ENCODE data around the gene TMEM9. TPM values are rescaled to one million over a fixed set of nuclear protein-coding genes. Genes with fewer than 3 reads are reported as not detected.
"Not testable (repeated sequence)": the region's sequence is repeated elsewhere in the genome, so short reads cannot be mapped to it uniquely, and the experiment has no call there.

Gene TMEM9
- total RNA-seq, 1 experiment from 2014 or later: 475 TPM

GRCh38 chr1:201178718-201179117, 24.4 kb upstream of the TMEM9 start:
- in situ Hi-C loops (cut with HindIII; ENCODE audit: low pct_unique_long_range_greater_than_20kb, low sequenced_read_pairs): no loop called here
- no peak for DNase-seq (ENCODE audit: low read depth)

DNA sequence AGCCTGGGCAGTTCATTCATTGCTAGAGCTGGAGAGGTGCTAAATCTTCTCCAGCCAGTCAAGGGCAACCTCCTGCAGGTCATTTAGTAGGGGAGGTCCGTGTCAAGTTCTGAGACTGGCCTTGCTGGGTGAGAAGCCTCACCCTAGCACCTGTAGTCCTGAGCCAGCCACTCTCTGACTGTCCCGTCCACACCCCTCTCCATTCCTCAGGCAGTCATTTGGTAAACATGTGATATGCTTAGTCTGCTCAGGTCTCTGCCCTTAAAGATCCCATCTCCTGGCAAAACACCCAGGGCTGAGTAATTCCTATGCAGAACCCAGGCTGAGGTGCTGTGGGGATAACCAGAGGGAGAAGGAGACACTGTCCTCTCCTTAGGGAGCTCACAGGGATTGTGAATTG, 22.7 kb upstream of the TMEM9 start:
- in situ Hi-C loops (cut with HindIII; ENCODE audit: low pct_unique_long_range_greater_than_20kb, low sequenced_read_pairs): no loop called here
- DNase-seq (ENCODE audit: low read depth): peak; percentile 81

DNA sequence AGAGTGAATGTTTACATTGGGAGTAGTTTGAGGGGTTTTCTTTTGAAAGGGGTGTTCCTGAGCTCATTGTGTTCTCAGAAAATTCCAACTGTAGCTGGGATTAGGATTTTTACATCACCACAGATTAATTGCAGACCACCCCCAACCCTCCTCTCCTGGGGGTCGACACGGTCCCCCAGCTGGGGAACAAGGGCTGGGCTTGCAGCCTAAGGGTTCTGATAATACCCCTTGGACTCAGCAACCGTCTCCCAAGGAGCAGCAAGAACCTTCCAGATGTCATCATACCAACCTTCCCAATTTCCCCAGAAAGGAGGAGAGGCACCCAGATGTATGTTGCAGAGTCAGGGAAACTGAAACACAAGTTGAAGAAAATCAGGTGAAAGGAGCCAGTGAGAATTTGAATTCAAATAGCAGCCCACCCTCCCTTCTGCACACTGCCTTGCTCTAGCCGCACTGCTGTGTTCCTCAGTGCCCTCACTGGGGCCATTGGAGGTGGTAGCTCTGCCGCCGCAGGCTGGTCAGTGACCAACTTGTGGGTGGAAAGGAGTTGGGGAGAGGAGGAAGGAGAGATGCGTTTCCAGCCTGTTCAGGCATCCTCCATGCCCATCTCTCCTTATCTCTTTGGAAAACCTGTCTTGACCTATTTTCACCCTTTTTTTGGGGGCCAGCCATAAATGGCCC, 21.7 kb upstream of the TMEM9 start:
- in situ Hi-C loops (cut with HindIII; ENCODE audit: low pct_unique_long_range_greater_than_20kb, low sequenced_read_pairs): no loop called here
- no peak for DNase-seq (ENCODE audit: low read depth)

DNA sequence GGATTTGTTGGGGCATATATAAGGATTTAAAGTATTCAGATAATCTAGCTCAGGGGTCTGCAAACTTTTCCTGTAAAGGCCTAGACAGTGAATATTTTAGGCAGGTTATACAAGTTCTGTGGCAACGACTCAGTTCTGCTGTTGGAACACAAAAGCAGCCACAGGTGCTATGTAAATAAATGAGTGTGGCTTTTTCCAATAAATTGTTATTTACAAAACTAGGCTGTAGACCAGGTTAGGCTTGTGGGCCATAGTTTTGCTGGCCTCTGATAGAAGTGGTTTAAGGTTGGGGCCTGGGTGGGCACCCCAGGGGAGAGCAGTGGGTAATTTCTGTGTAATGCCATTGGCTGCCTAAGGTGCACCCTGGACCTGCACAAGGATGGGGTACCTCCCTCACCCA, 19.5 kb upstream of the TMEM9 start:
- in situ Hi-C loops (cut with HindIII; ENCODE audit: low pct_unique_long_range_greater_than_20kb, low sequenced_read_pairs): no loop called here
- no peak for DNase-seq (ENCODE audit: low read depth)

- in situ Hi-C loops (cut with HindIII; ENCODE audit: low pct_unique_long_range_greater_than_20kb, low sequenced_read_pairs): no loop called here
- no peak for DNase-seq (ENCODE audit: low read depth)
Observed at GRCh38 chr1:201172999-201173610, 18.8 kb upstream of the TMEM9 start.

GRCh38 chr1:201172326-201172725, 18.1 kb upstream of the TMEM9 start:
- peak; percentile 37 for DNase-seq (ENCODE audit: low read depth)
- in situ Hi-C loops (cut with HindIII; ENCODE audit: low pct_unique_long_range_greater_than_20kb, low sequenced_read_pairs): no loop called here

DNA sequence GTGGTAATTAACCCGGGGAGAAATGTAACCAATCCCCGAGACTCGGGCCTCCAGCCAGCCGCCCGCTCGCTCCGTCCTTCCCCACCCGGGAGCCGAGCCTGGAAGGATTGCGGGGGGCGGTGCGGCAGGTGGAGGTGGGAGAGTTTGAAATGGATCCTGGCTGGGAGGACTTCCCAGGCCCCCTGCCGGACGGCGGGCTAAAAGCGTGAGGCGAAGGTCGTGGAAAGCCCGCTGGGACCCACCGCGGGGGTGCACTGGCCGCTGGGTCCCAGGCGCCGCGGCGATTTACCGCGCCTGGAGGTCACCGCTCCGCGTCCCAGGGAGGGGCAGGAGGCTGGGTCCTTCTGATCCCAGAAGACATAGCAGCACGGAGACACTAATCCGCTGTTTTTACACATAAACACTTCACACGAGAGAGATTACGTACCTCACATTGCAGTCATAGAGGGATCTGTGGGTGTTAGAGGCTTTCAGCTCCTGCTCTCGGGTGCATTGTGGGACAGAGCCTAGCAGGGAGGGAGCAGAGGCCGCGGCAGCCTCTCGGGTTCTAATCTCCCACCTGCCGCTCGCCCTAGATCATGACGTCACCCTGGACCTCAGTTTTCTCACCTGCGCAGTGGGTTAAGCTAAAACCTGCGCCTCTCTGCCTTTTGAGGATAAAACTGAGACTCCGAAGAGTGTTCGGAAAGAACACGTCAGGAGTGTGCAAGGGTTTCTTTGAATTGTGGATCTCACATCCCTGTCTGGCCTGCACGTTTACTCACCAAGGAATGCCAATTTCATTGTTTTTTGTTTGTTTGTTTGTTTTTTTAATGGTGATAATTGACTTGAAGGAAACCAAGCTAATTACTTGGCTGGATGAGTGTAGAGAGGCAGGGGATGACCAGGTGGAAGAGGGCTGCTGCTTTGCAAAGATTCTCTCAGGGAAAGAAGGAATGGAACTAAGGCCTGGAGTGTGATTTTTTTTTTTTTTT, 17.1 kb upstream of the TMEM9 start:
- in situ Hi-C loops (cut with HindIII; ENCODE audit: low pct_unique_long_range_greater_than_20kb, low sequenced_read_pairs): no loop called here
- no peak for DNase-seq (ENCODE audit: low read depth)

DNA sequence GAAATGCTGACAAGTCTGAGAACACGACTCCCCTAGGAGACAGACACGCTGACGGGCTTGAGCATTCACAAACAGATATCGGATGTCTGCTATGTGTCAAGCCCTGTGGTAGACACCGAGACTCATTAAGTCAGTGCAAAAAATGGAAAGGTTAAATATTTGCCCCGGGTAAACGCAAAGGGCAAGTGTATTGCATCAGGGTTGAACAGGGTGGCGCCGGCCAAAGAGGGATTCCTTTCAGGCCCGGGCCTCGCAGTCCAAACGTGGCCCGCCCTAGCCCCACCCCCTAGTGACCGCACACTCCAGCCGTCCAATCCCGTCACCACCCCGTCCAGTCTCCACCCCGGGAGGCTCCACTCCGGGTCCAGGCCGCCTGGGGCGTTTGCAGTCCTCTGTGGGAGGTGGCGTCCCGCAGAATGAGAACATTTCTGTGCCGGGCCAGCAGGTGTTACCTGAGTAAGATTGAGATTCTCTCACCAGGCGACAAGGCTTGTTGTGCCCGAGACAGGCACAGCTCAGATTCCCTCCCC, 16.3 kb upstream of the TMEM9 start:
- DNase-seq (ENCODE audit: low read depth): peak; percentile 99
- in situ Hi-C loops (cut with HindIII; ENCODE audit: low pct_unique_long_range_greater_than_20kb, low sequenced_read_pairs): no loop called here

DNA sequence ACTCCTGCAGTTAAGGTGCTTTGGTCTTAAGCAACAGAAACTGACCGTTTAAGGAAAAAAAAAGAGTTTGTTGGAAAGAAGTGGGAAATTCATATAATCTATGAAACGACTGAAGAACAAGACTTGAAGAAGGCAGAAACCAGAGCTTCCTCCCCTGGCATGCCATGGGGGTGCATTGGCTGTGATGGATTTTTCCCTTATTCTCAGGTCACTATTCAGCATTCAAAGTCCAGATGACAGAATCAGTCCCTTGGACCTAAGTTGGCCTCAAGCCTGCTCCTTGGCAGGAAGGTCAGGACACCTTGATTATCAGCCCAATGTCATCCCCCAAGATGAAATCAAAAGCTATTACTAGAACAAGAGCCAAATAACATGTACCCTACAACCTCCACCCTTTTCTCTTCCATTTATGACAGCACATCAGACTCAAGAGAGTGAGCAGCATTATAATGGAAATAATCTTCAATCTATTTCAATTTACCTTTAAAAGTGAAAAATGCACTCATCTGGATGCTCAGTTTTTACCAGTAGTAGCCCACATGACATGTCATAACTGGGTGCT, 15.8 kb upstream of the TMEM9 start:
- in situ Hi-C loops (cut with HindIII; ENCODE audit: low pct_unique_long_range_greater_than_20kb, low sequenced_read_pairs): no loop called here
- DNase-seq (ENCODE audit: low read depth): no peak

DNA sequence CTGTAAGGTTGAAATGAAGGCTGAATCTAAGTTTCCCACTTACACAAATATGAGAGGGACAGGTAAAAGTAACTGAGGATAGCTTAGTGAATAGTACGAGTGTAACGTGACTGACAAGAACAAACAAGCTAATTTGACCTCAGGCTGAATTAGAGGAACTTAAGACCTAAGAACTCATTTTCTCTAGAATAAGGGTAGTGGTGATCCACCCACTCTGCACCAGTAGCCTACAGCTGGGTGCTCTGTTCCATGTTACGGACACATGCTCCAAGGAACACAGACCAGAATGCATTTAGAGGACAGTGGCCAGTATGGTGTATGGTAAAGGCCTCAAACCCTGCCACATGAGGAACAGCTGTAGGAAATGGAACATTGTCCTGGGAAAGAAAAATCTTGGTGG, 14.9 kb upstream of the TMEM9 start:
- in situ Hi-C loops (cut with HindIII; ENCODE audit: low pct_unique_long_range_greater_than_20kb, low sequenced_read_pairs): no loop called here
- DNase-seq (ENCODE audit: low read depth): no peak

DNA sequence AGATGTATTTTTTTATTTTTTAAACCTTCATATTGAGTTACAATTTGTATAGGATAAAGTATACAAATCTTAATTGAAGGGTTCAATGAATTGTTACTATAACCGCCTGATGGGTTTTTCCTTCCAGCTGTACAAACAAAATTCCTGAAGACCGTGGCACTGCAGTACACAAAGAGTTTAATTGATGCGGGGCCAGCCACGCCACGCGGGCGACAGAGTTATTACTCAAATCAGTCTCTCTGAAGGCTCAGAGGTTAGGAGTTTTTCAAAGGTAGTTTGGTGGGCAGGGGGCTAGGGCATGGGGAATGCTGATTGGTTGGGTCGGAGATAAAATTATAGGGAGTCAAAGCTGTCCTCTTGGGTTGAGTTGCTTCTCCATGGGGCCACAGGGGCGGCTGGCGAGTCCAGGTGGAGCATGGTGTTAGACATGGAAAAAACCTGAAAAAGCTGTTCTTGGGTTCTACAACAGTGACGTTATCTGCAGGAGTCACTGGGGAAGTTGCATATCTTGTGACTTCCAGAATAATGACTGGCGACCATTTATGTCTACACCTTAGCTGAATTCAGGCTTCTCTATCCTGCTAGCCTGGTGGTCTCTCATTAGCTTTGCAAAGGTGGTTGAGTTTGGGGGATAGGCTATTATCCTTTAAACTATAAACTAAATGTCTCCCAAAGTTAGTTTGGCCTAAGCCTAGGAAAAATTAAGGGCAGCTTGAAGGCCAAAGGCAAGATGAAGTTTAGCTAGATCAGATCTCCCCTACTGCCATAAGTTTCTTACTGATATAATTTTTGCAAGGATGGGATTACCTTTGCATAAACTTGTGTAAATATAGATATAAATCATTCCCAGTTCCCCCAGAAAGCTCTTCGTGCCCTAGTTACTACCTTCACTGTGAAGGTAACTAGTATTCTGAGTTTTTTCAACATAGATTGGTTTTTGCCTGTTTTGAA, 13.0 kb upstream of the TMEM9 start:
- in situ Hi-C loops (cut with HindIII; ENCODE audit: low pct_unique_long_range_greater_than_20kb, low sequenced_read_pairs): no loop called here
- DNase-seq (ENCODE audit: low read depth): no peak

DNA sequence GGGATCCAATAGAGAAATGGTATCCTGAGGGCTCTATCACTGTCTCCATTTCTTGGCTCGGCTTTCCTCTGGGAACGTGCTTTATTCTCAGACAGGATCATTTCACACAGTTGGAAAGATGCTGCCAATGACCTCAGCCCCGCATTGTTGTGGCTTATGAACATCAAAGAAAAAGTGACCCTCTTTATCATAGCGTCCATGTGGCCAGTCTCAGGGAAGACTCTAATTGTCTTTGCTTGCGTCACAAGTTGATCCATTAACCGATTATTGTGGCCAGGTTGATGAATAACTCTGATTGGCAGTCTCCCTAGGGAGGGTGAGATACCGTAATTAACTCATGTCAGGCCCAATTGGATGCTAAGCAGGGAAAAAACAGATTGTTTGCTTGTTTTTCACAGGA, 10.4 kb upstream of the TMEM9 start:
- DNase-seq (ENCODE audit: low read depth): peak; percentile 87
- in situ Hi-C loops (cut with HindIII; ENCODE audit: low pct_unique_long_range_greater_than_20kb, low sequenced_read_pairs): no loop called here

- in situ Hi-C loops (cut with HindIII; ENCODE audit: low pct_unique_long_range_greater_than_20kb, low sequenced_read_pairs): no loop called here
- no peak for DNase-seq (ENCODE audit: low read depth)
Observed at GRCh38 chr1:201163707-201164106, 9.4 kb upstream of the TMEM9 start.

GRCh38 chr1:201163036-201163435, 8.8 kb upstream of the TMEM9 start:
- in situ Hi-C loops (cut with HindIII; ENCODE audit: low pct_unique_long_range_greater_than_20kb, low sequenced_read_pairs): not testable (repeated sequence)

GRCh38 chr1:201157949-201158348, 3.7 kb upstream of the TMEM9 start:
- in situ Hi-C loops (cut with HindIII; ENCODE audit: low pct_unique_long_range_greater_than_20kb, low sequenced_read_pairs): no loop called here
- DNase-seq (ENCODE audit: low read depth): no peak

More at GRCh38 chr1:201163036-201163435, 8.8 kb upstream of the TMEM9 start:
- not testable (repeated sequence) for DNase-seq (ENCODE audit: low read depth)

GRCh38 chr1:201156819-201157218, 2.5 kb upstream of the TMEM9 start:
- no peak for DNase-seq (ENCODE audit: low read depth)

DNA sequence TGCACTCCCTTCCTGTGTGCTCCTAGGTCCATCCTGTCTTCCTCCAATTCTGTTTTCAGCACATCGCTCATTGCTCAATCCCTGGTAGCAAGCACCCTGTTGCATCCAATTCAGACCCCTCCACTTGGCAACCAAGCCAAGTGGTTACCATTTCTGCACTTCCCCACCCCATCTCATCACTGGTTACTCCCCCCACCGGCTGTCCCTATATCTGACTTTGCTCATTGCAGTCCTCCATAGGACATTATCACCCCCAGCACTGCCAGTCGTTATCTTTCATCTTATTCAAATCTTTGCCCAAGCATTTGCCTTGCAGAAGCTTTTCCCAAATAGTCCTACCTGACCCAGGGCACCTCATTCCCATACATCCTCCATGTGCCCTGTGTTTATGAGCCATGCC, 2.1 kb upstream of the TMEM9 start:
- in situ Hi-C loops (cut with HindIII; ENCODE audit: low pct_unique_long_range_greater_than_20kb, low sequenced_read_pairs): no loop called here
- no peak for DNase-seq (ENCODE audit: low read depth)

More at GRCh38 chr1:201156819-201157218, 2.5 kb upstream of the TMEM9 start:
- in situ Hi-C loops (cut with HindIII; ENCODE audit: low pct_unique_long_range_greater_than_20kb, low sequenced_read_pairs): no loop called here

Data from Caki2 (cell line).